ENCODE results near the gene SLC8A2. TPM values are rescaled to one million over a fixed set of nuclear protein-coding genes. Genes with fewer than 3 reads are reported as not detected.
"Not testable (repeated sequence)": the region's sequence is repeated elsewhere in the genome, so short reads cannot be mapped to it uniquely, and the experiment has no call there.

Gene SLC8A2
- total RNA-seq, 1 donor from 2014 or later, result not detected

DNA sequence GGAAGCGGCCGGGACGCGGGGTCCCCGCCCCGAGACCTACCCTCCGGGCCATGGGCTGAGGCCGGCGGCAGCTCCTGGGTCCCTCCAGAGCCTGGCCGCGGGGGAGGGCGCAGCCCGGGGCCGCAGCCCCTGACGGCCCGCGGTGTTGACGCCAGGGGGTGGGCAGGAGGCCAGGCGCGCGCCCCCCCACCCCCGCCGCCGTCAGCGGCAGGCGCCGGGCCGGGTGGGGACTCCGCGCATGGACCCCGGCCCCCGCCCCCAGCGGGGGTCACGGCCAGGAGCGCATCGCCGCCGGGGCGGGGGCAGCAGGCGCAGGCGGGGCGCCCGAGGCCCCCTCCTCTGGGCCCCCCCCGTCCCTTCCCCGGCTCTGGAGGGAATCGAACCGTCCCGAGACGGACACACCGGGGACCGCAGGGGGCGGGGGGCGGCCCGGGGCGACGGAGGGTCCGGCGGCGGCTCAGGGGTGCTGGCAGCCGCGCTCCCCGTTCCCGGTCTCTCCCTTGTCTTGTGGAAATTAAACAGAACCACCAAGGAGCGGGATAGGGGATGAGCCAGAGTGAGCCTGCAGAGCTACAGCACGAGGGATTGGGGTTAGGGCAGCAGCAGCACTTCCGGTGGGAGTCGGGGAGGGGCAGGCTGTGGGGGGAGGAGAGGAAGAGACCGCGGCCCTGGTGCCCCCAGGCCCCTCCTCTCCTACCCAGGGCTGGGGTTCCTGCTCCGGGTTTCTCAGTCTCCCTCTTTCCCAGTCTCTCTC lies 52.5 kb downstream of the SLC8A2 start, which contains the start of gene MEIS3:
MEIS3 (minus strand) TSS at position 498 of the 754 bp plus-strand sequence; CDS start at position 52, 446 bp downstream.
- no peak for DNase-seq
- peaks cover 3% of the 10 kb centered on the region for H3K36me3 Mint-ChIP-seq (ENCODE audit: low read depth)
- H3K27me3 Mint-ChIP-seq, result peaks cover 74% of the 10 kb centered on the region
- no peak within 1 kb of the TSS for H3K27ac Mint-ChIP-seq
- no peaks in the 10 kb centered on the region for H3K9me3 Mint-ChIP-seq
- intact Hi-C loops (cut with micrococcal nuclease), result no loop called here
- H3K4me1 Mint-ChIP-seq, result peaks cover 38% of the 10 kb centered on the region
- H3K4me3 Mint-ChIP-seq, result peak within 1 kb of the TSS; percentile 45

- peaks cover 3% of the 10 kb centered on the region for H3K36me3 Mint-ChIP-seq (ENCODE audit: low read depth)
- H3K4me1 Mint-ChIP-seq, result peaks cover 38% of the 10 kb centered on the region
- no peak overlapping the region for H3K27ac Mint-ChIP-seq
- intact Hi-C loops (cut with micrococcal nuclease), result no loop called here
- peak overlapping the region; percentile 45 for H3K4me3 Mint-ChIP-seq
- no peak for DNase-seq
- no peaks in the 10 kb centered on the region for H3K9me3 Mint-ChIP-seq
- peaks cover 73% of the 10 kb centered on the region for H3K27me3 Mint-ChIP-seq
These were observed 53.0 kb downstream of the SLC8A2 start for GRCh38 chr19:47418692-47419029.

GRCh38 chr19:47417746-47418691 lies 53.7 kb downstream of the SLC8A2 start:
- Mint-ChIP-seq H3K27me3 (peaks cover 67% of the 10 kb centered on the region), H3K27ac (no peak overlapping the region), H3K9me3 (no peaks in the 10 kb centered on the region), H3K36me3 (ENCODE audit: low read depth) (peaks cover 3% of the 10 kb centered on the region), H3K4me1 (peaks cover 38% of the 10 kb centered on the region), H3K4me3 (peak overlapping the region; percentile 45)
- intact Hi-C loops (cut with micrococcal nuclease), result no loop called here
- DNase-seq, result peak; percentile 64

DNA sequence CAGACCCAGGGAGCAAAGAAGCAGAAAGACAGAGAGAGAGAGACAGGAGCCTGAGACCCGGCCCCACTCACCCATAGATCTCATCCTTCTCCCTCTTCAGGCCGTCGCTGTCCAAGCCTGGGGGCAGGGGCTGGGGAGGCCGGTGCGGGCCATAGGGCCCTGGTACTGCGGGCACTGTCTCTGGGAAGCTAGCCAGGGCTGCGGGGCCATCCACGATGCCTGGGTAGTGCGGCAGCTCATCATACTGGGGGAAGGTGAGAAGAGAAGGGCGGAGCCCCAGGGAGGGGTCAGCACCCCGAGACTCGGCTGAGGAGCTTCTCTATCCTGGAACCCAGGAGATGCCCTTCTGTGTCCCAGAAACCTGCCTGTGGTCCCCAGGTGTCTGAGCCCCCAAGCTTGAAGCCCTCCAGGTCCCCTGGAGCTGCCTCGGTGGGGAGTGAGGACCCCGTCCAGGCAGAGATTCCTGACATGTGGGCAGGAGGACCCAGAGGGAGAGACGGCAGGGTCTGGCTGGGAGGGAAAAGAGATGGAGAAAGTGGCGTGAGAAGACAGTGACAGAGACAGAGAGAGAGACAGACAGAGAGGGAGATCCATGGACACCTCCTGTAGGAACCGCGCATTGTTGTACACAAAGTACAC lies 54.5 kb downstream of the SLC8A2 start:
- no peaks in the 10 kb centered on the region for H3K9me3 Mint-ChIP-seq
- H3K27me3 Mint-ChIP-seq, result peaks cover 60% of the 10 kb centered on the region
- H3K36me3 Mint-ChIP-seq (ENCODE audit: low read depth), result peaks cover 3% of the 10 kb centered on the region
- peaks cover 32% of the 10 kb centered on the region for H3K4me1 Mint-ChIP-seq
- no peak overlapping the region for H3K4me3 Mint-ChIP-seq
- intact Hi-C loops (cut with micrococcal nuclease), result no loop called here
- no peak for DNase-seq
- no peak overlapping the region for H3K27ac Mint-ChIP-seq

- Mint-ChIP-seq H3K36me3 (ENCODE audit: low read depth) (peaks cover 3% of the 10 kb centered on the region), H3K9me3 (no peaks in the 10 kb centered on the region), H3K27me3 (peaks cover 58% of the 10 kb centered on the region), H3K4me3 (no peak overlapping the region), H3K27ac (no peak overlapping the region), H3K4me1 (peaks cover 30% of the 10 kb centered on the region)
- intact Hi-C loops (cut with micrococcal nuclease), result no loop called here
- DNase-seq, result no peak
These were observed 55.1 kb downstream of the SLC8A2 start for GRCh38 chr19:47416643-47416985.

DNA sequence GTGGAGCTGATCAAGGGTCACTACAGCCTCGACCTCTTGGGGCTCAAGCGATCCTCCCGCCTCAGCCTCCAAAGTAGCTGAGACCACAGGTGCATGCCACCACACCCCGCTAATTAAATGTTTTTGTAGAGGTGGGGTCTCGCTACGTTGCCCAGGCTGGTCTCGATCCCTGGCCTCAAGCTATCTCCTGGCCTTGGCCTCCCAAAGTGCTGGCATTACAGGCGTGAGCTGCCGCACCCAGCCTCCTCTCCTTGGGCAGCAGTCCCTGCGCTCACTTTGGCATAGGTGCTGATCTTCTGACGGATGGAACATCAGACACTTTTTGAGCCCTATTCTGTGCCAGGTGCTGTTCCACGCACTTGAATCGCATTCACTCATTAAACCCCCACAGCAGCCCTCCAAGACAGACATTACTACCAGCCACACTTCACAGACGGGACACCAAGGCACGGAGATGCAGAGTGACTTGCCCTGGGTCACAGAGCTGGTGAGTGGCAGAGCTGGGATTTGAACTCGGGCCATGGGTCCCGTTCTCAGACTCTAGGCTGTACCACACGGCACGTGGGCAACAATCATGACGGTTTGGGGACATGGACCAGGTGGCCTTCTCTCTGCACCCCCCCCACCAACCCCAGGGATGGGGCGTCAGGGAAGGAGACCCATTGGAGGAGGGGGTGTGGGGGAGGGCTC lies 55.6 kb downstream of the SLC8A2 start:
- Mint-ChIP-seq H3K36me3 (ENCODE audit: low read depth) (peaks cover 3% of the 10 kb centered on the region), H3K4me1 (peaks cover 27% of the 10 kb centered on the region), H3K27me3 (peaks cover 53% of the 10 kb centered on the region), H3K4me3 (no peak overlapping the region), H3K27ac (no peak overlapping the region), H3K9me3 (no peaks in the 10 kb centered on the region)
- DNase-seq, result no peak
- intact Hi-C loops (cut with micrococcal nuclease), result no loop called here

GRCh38 chr19:47414469-47414868 lies 57.2 kb downstream of the SLC8A2 start:
- Mint-ChIP-seq H3K9me3 (no peaks in the 10 kb centered on the region), H3K27ac (no peak overlapping the region), H3K36me3 (ENCODE audit: low read depth) (no peaks in the 10 kb centered on the region), H3K4me1 (peaks cover 16% of the 10 kb centered on the region), H3K4me3 (no peak overlapping the region), H3K27me3 (peaks cover 39% of the 10 kb centered on the region)
- intact Hi-C loops (cut with micrococcal nuclease), result no loop called here
- no peak for DNase-seq

DNA sequence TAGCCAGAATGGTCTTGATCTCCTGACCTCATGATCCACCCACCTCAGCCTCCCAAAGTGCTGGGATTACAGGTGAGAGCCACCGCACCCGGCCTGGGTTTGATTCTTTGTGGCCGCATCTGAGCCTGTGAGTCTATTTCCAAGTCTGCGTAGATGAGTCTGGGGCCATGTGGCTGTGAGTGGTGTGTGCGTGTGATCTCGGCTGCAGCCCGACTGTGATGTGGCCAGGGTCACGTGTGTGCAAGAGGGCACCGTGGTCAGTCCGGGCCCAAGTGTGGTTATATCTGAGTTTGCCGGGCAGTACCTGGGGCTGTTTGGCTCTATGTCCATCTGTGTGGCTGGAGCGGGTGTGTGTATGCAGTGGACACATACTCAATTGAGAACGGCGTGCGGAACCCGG lies 57.8 kb downstream of the SLC8A2 start:
- no peak overlapping the region for H3K27ac Mint-ChIP-seq
- H3K4me3 Mint-ChIP-seq, result no peak overlapping the region
- peaks cover 16% of the 10 kb centered on the region for H3K4me1 Mint-ChIP-seq
- H3K9me3 Mint-ChIP-seq, result no peaks in the 10 kb centered on the region
- DNase-seq, result no peak
- H3K36me3 Mint-ChIP-seq (ENCODE audit: low read depth), result no peaks in the 10 kb centered on the region
- intact Hi-C loops (cut with micrococcal nuclease), result no loop called here
- peaks cover 42% of the 10 kb centered on the region for H3K27me3 Mint-ChIP-seq

- DNase-seq; H3K27ac Mint-ChIP-seq; intact Hi-C loops (cut with micrococcal nuclease); H3K9me3 Mint-ChIP-seq; H3K4me1 Mint-ChIP-seq; H3K36me3 Mint-ChIP-seq (ENCODE audit: low read depth); H3K4me3 Mint-ChIP-seq: not testable (repeated sequence)
- H3K27me3 Mint-ChIP-seq, result peaks cover 31% of the 10 kb centered on the region
These were observed 60.0 kb downstream of the SLC8A2 start for GRCh38 chr19:47411696-47412095.

DNA sequence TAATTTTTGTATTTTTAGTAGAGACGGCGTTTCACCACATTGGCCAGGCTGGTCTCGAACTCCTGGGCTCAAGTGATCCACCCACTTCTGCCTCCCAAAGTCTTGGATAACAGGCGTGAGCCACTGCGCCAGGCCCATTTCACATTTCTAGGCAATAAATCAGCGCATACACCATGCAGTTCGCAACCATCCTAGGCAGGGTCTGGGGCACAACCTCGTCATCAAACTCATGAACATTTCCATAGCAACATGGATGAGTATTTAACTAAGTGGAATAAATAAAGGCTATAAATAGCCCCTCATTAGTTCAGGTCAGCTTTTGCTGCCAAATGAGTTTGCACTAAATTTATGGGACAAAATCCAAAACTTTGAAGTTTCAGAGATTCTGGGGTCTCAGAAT lies 60.6 kb downstream of the SLC8A2 start:
- peaks cover under 1% of the 10 kb centered on the region for H3K9me3 Mint-ChIP-seq
- H3K36me3 Mint-ChIP-seq (ENCODE audit: low read depth), result no peaks in the 10 kb centered on the region
- no peaks in the 10 kb centered on the region for H3K4me1 Mint-ChIP-seq
- no peak overlapping the region for H3K4me3 Mint-ChIP-seq
- H3K27ac Mint-ChIP-seq, result no peak overlapping the region
- H3K27me3 Mint-ChIP-seq, result peaks cover 31% of the 10 kb centered on the region
- no peak for DNase-seq
- intact Hi-C loops (cut with micrococcal nuclease), result no loop called here

GRCh38 chr19:47408156-47408938 lies 63.3 kb downstream of the SLC8A2 start:
- no peaks in the 10 kb centered on the region for H3K36me3 Mint-ChIP-seq (ENCODE audit: low read depth)
- H3K27ac Mint-ChIP-seq, result no peak overlapping the region
- H3K27me3 Mint-ChIP-seq, result peaks cover 31% of the 10 kb centered on the region
- no peak overlapping the region for H3K4me3 Mint-ChIP-seq
- no peak for DNase-seq
- intact Hi-C loops (cut with micrococcal nuclease), result no loop called here
- H3K9me3 Mint-ChIP-seq, result peaks cover 5% of the 10 kb centered on the region
- H3K4me1 Mint-ChIP-seq, result no peaks in the 10 kb centered on the region

DNA sequence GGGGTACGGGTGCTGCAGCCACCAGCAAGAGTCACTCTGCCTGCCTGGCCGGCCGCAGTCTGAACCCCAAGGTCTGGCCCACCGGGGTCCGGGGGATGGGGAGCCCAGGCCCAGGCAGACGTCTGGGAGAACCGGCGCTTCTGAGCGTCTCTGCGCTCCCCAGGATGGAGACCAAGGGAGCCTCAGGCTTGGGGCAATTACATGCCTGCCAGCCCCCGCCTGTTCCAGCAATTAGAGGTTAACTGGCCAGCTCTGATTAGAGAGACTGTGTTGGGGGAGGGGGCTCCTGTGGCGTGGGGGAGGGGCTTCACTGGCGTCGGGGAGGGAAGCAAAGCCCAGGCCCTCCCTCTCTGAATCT lies 64.3 kb downstream of the SLC8A2 start:
- no peaks in the 10 kb centered on the region for H3K4me1 Mint-ChIP-seq
- no peaks in the 10 kb centered on the region for H3K36me3 Mint-ChIP-seq (ENCODE audit: low read depth)
- no peak overlapping the region for H3K27ac Mint-ChIP-seq
- H3K4me3 Mint-ChIP-seq, result no peak overlapping the region
- peaks cover 31% of the 10 kb centered on the region for H3K27me3 Mint-ChIP-seq
- no peak for DNase-seq
- H3K9me3 Mint-ChIP-seq, result peaks cover 5% of the 10 kb centered on the region
- intact Hi-C loops (cut with micrococcal nuclease), result no loop called here
